Psoas muscle (tissue), 8 donors: ENCODE results near the gene PDIA6. TPM values are rescaled to one million over a fixed set of nuclear protein-coding genes. Genes with fewer than 3 reads are reported as not detected.
A peak's percentile ranks its signal among the peaks of the same experiment; 100 is the strongest.

Experiments
- ATAC-seq, 4 donors: fragments of 200-7000 bp; cut with Tn5 transposase; one replicate each; pipeline ENCODE4 v1.9.1; 2020; ENCODE audit warnings: moderate library complexity in 3 of 4, mild to moderate bottlenecking in 2 of 4
- DNase-seq, 2 donors: peaks; one replicate each; pipeline ENCODE4 v3.0.0-alpha.2; 2020
- H3K27ac ChIP-seq: fragments of 200-600 bp; one replicate; pipeline ENCODE4 v1.8.0; 2022
- H3K27me3 ChIP-seq, 3 donors: fragments of 200-600 bp in 1 of 3; one replicate each; pipeline versions ENCODE4 v1.6.1 to v1.8.0; 2013 to 2022; ENCODE audit warnings: low read length in 2 of 3, mild to moderate bottlenecking in 2 of 3, moderate library complexity in 1 of 3; ENCODE audit not compliant: insufficient read depth in 3 of 3
- H3K36me3 ChIP-seq, 2 donors: fragments of 200-600 bp in 1 of 2; one replicate each; pipeline versions ENCODE4 v1.6.1 to v1.8.0; 2013 to 2022; ENCODE audit warnings: low read depth in 1 of 2, mild to moderate bottlenecking in 1 of 2, moderate library complexity in 1 of 2; ENCODE audit not compliant: insufficient read depth in 1 of 2
- H3K4me1 ChIP-seq: fragments of 200-600 bp; one replicate; pipeline ENCODE4 v1.8.0; 2022
- H3K4me3 ChIP-seq: fragments of 200-600 bp; one replicate; pipeline ENCODE4 v1.8.0; 2022; ENCODE audit warnings: mild to moderate bottlenecking
- H3K9me3 ChIP-seq: fragments of 200-600 bp; one replicate; pipeline ENCODE4 v1.8.0; 2022
- WGBS, 3 donors: extraction: QIAGEN DNeasy Blood & Tissue Kit; methylation state at CpG; one replicate each; pipeline versions ENCODE4 v1.1.6 to v1.1.7; 2013; 5-methylcytosine and 5-hydroxymethylcytosine counted together
- intact Hi-C, 2 donors: fragments of 100-400 bp; cut with DNase I; formaldehyde crosslinking; loops; one replicate each; pipeline versions ENCODE4 v1.11.0 to v1.14.2; 2022
- polyA plus RNA-seq, 3 donors: library from polyadenylated mRNA; stranded (reverse); fragments of 200-250 nt; gene quantifications; one replicate each; pipeline ENCODE4 v1.2.3, GENCODE V29; 2013
- total RNA-seq, 4 donors: library from RNA; stranded (reverse); fragmentation: NEBNext Ultra II Directional in 2 of 4; extraction: Animal tissue kit (Norgen Biotek cat#: 25700) in 2 of 4; gene quantifications; one replicate each; pipeline versions ENCODE4 v1.2.1 to v1.2.4, GENCODE V29; 2021 to 2023
- TF ChIP-seq, protein P1 (sequence below): fragments of 200-600 bp; IDR thresholded peaks from one replicate; pipeline ENCODE4 v1.8.0; 2022; ENCODE audit warnings: antibody characterized with exemption
- donor health status: healthy with polysubstance abuse.
- donor health status: DM: no; HTN: no; CAD: no; lungs with moderate emphysema.
- donor health status: Bipolar disorder and iron deficiency.
- donor health status: healthy.
- donor health status: DM: yes; HTN: yes; CAD: no.
- donor health status: DM: no; HTN: no; CAD: no.
- donor health status: DM: no; HTN: no; CAD: no.
- donor health status: DM: yes; HTN: yes; CAD: no.

The PDIA6 gene
- total and polyA plus RNA-seq, 7 donors, result 40.1 to 139 (median 56.7) TPM

DNA sequence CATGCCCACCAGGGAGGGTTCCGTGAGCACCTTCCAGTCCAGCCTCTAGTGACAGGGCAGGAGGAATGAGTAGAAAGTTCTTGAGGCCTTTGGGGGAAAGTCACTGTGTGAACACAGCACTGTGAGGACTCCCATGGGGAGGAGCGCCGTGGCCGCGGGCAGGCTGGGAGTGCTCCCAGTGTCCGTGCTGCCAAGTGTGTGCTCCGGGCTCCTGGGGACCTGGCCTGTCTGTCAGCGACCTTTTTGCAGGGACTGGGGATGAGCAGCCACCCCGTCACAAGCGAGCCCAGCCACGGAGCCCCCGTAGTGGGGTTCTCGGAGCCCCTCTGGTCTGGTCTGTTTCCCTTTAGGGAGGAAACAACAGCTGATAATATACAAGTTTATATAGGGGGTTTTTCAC lies 36.8 kb downstream of the PDIA6 start:
- Histone ChIP-seq H3K36me3 (peaks cover 0 to 29% of the 10 kb centered on the region in 2 donors), H3K4me1 (no peaks in the 10 kb centered on the region), H3K4me3 (no peak overlapping the region), H3K27me3 (no peaks in the 10 kb centered on the region), H3K9me3 (no peaks in the 10 kb centered on the region), H3K27ac (no peak overlapping the region)
- TF ChIP-seq, protein P1, sequence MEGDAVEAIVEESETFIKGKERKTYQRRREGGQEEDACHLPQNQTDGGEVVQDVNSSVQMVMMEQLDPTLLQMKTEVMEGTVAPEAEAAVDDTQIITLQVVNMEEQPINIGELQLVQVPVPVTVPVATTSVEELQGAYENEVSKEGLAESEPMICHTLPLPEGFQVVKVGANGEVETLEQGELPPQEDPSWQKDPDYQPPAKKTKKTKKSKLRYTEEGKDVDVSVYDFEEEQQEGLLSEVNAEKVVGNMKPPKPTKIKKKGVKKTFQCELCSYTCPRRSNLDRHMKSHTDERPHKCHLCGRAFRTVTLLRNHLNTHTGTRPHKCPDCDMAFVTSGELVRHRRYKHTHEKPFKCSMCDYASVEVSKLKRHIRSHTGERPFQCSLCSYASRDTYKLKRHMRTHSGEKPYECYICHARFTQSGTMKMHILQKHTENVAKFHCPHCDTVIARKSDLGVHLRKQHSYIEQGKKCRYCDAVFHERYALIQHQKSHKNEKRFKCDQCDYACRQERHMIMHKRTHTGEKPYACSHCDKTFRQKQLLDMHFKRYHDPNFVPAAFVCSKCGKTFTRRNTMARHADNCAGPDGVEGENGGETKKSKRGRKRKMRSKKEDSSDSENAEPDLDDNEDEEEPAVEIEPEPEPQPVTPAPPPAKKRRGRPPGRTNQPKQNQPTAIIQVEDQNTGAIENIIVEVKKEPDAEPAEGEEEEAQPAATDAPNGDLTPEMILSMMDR, result no peak
- no peak for ATAC-seq
- no peak for DNase-seq
- intact Hi-C loops, result no loop called here
- WGBS, 3 donors, result 86 to 91% (median 91%) methylated on average over 13 of the region's 13 CpGs

DNA sequence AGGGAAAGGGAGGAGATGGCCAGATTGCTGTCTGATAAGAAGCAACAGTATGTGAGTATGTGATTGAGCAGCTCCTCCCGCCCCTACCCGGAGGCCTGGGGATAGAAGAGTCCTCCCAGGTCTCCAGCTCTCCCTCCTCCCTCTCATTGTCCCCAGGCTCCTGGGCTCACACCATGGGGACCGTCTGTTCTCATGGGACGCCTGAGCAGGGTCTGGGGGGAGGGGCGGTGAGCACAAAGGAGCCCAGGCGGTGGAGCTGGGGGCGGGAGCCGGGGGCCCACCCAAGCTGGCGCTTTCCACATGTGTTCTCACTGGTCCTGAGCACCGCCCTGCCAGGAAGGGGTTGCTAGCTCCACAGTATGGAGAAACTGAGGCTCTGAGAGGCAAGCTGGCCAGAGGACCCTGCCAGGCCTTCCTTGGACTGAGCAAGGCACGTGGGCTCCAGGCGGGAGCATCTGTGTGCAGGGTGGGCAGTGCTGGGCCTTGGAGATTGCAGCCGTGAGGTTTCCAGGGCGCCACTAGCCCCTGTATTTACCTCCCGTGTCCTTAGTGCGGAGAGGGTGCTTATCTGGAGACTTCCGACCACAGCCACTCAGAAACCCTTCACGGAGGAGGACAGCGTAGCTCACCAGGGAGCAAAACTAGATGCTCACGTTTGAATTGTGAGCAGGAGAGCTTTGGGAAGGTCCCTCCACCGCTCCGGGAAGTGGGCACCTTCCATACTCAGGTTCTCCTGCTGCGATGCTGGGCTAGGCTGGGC lies 37.4 kb downstream of the PDIA6 start:
- ATAC-seq, result no peak
- intact Hi-C loops, result no loop called here
- WGBS, 3 donors, result 77 to 80% (median 79%) methylated on average over 23 of the region's 23 CpGs

DNA sequence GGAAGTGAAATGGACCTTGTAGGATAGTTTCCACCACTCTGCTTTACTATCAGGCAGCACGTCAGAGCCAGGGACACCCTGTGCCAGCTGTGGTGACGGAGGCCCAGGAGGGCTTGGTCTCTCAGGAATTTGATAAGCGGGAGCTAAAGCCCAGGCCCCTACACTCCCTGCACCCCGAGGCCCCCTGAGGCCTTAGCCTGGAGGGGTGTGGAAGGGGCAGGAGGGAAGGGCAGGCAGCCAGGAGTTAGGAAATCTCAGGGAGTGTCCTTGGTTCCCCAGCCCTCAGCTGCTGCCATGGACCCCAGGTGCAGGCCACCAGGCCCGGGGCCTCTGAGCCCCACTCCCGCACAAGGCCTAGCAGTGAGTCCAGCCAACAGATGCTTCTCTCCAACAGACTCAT lies 38.2 kb downstream of the PDIA6 start:
- Histone ChIP-seq H3K27ac (no peak overlapping the region), H3K4me3 (no peak overlapping the region), H3K4me1 (no peaks in the 10 kb centered on the region), H3K27me3 (no peaks in the 10 kb centered on the region), H3K9me3 (no peaks in the 10 kb centered on the region), H3K36me3 (peaks cover 0 to 15% of the 10 kb centered on the region in 2 donors)
- DNase-seq (peak in 1 of 2 donors; percentile 72), ATAC-seq (peak in 2 of 4 donors; percentile 12 to 34)
- WGBS, 3 donors, result 50 to 52% (median 51%) methylated on average over 6 of the region's 6 CpGs
- intact Hi-C loops, result no loop called here
- TF ChIP-seq, protein P1, result no peak

More for the DNA sequence above, 37.4 kb downstream of the PDIA6 start:
- H3K36me3 ChIP-seq, result peaks cover 0 to 22% of the 10 kb centered on the region in 2 donors
- no peak for DNase-seq
- no peaks in the 10 kb centered on the region for H3K27me3 ChIP-seq
- H3K9me3 ChIP-seq, result no peaks in the 10 kb centered on the region
- H3K4me3 ChIP-seq, result no peak overlapping the region
- H3K4me1 ChIP-seq, result no peaks in the 10 kb centered on the region
- TF ChIP-seq, protein P1, result no peak
- no peak overlapping the region for H3K27ac ChIP-seq

DNA sequence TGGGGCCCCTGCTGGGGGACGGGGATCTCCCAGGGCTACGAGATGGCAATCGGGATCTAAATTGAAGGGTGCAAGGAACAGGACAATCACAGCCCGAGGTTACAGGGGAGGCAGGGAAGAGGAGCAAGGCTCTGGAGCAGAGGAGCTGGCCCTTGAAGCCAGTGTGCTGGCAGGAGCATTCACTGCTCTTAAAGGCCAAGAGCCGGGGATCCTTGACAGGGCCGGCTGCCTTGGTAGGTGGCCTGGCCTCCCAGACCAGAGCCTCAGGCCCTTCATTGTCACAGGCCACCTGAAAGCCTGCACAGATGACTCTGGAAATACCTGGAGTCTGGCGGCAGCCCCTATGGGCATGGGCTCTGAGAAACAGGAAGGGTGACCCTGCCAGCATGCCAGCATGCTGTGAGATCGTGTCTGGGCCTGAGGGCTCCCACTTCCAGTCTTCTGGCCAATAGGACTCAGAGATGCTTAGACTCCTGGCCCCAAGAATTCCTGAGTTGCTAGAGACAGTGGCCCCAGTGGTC lies 38.7 kb downstream of the PDIA6 start:
- H3K4me1 ChIP-seq, result no peaks in the 10 kb centered on the region
- no peaks in the 10 kb centered on the region for H3K27me3 ChIP-seq
- H3K9me3 ChIP-seq, result no peaks in the 10 kb centered on the region
- H3K27ac ChIP-seq, result no peak overlapping the region
- TF ChIP-seq, protein P1, result no peak
- 62 to 78% (median 66%) methylated on average over 8 of the region's 8 CpGs for WGBS, 3 donors
- intact Hi-C loops, result no loop called here
- H3K4me3 ChIP-seq, result no peak overlapping the region
- ATAC-seq (peak in 2 of 4 donors; percentile 15 to 21), DNase-seq (no peak)
- peaks cover 0 to 11% of the 10 kb centered on the region in 2 donors for H3K36me3 ChIP-seq
